CD4-positive, alpha-beta T cell treated with Interleukin-17A for 4 hours (primary cell): Measurements from ENCODE around the gene KANK3.
A peak's percentile ranks its signal among the peaks of the same experiment; 100 is the strongest.
"Not testable (repeated sequence)": the region's sequence is repeated elsewhere in the genome, so short reads cannot be mapped to it uniquely, and the experiment has no call there.

Source experiments
- DNase-seq: peaks from one replicate; pipeline ENCODE4 v3.0.0-alpha.2; 2020; ENCODE audit warnings: mixed read lengths

The KANK3 gene

GRCh38 chr19:8342684-8343482 lies at the start of gene KANK3:
Gene KANK3 (minus strand): TSS chr19:8343262. CDS start chr19:8337828, 5,434 bp downstream.
- DNase-seq, result peak; percentile 94

- no peak for DNase-seq
Observed at GRCh38 chr19:8392017-8392591, 49.0 kb upstream of the KANK3 start.

GRCh38 chr19:8391198-8392016 lies 48.3 kb upstream of the KANK3 start:
- DNase-seq, result no peak

GRCh38 chr19:8390617-8390981 lies 47.5 kb upstream of the KANK3 start:
- DNase-seq, result peak; percentile 93

- DNase-seq, result peak; percentile 97
Observed at GRCh38 chr19:8389891-8390616, 47.0 kb upstream of the KANK3 start, which contains the start of gene RAB11B. Gene RAB11B (plus strand): TSS chr19:8390360. CDS start chr19:8390417, 57 bp downstream.

GRCh38 chr19:8388612-8388958 lies 45.5 kb upstream of the KANK3 start:
- no peak for DNase-seq

- DNase-seq, result no peak
Observed at GRCh38 chr19:8387688-8388611, 44.9 kb upstream of the KANK3 start.

GRCh38 chr19:8386990-8387389 lies 43.9 kb upstream of the KANK3 start:
- no peak for DNase-seq

GRCh38 chr19:8386419-8386818 lies 43.4 kb upstream of the KANK3 start:
- DNase-seq, result not testable (repeated sequence)

GRCh38 chr19:8385566-8385965 lies 42.5 kb upstream of the KANK3 start:
- DNase-seq, result not testable (repeated sequence)

- DNase-seq, result not testable (repeated sequence)
Observed at GRCh38 chr19:8385103-8385502, 42.0 kb upstream of the KANK3 start.

- DNase-seq, result not testable (repeated sequence)
Observed at GRCh38 chr19:8384569-8384968, 41.5 kb upstream of the KANK3 start.

GRCh38 chr19:8379156-8379891 lies 36.3 kb upstream of the KANK3 start:
- DNase-seq, result not testable (repeated sequence)

GRCh38 chr19:8377598-8377997 lies 34.5 kb upstream of the KANK3 start:
- DNase-seq, result no peak

GRCh38 chr19:8376373-8376974 lies 33.4 kb upstream of the KANK3 start:
- not testable (repeated sequence) for DNase-seq

- DNase-seq, result not testable (repeated sequence)
Observed at GRCh38 chr19:8375766-8376165, 32.7 kb upstream of the KANK3 start.

- no peak for DNase-seq
Observed at GRCh38 chr19:8373867-8374813, 31.1 kb upstream of the KANK3 start.

GRCh38 chr19:8371011-8371804 lies 28.1 kb upstream of the KANK3 start:
- DNase-seq, result no peak
